Fibroblast of lung (primary cell): ENCODE data around the gene KRTAP3-2. TPM values are rescaled to one million over a fixed set of nuclear protein-coding genes. Genes with fewer than 3 reads are reported as not detected.
A peak's percentile ranks its signal among the peaks of the same experiment; 100 is the strongest.

ENCODE experiments used
- DNase-seq, 2 donors: peaks; one replicate each; pipeline versions ENCODE4 v3.0.0 to v3.0.0-alpha.2; 2010; ENCODE audit warnings: low read depth in 2 of 2
- H2AFZ ChIP-seq: 2 replicates; pipeline ENCODE4 v1.5.1; 2012; ENCODE audit warnings: low read length, control low read depth, inconsistent platforms
- H3K27ac ChIP-seq: 2 replicates; pipeline ENCODE4 v1.5.1; 2011; ENCODE audit warnings: low read length, control low read depth; ENCODE audit not compliant: insufficient read depth
- H3K27me3 ChIP-seq: 2 replicates; pipeline ENCODE4 v1.5.1; 2011; ENCODE audit warnings: mild to moderate bottlenecking, low read length; ENCODE audit not compliant: control insufficient read depth, insufficient read depth
- H3K36me3 ChIP-seq: 2 replicates; pipeline ENCODE4 v1.5.1; 2011; ENCODE audit warnings: low read length; ENCODE audit not compliant: control insufficient read depth, insufficient read depth
- H3K4me1 ChIP-seq: 2 replicates; pipeline ENCODE4 v1.5.1; 2011; ENCODE audit warnings: low read length; ENCODE audit not compliant: control insufficient read depth, insufficient read depth; ENCODE audit errors: extremely low read depth
- H3K4me2 ChIP-seq: 2 replicates; pipeline ENCODE4 v1.5.1; 2011; ENCODE audit warnings: low read length, control low read depth; ENCODE audit not compliant: insufficient read depth; ENCODE audit errors: extremely low read depth
- H3K4me3 ChIP-seq, 4 experiments: fragments of 200-600 bp in 1 of 4; sonication (generic) in 1 of 4; replicated peaks in 1 of 4; 2 replicates each; pipeline ENCODE4 v1.5.1; 2011 to 2016; ENCODE audit warnings: low read length in 4 of 4, low read depth in 3 of 4, mild to moderate bottlenecking in 3 of 4, control low read depth in 2 of 4, inconsistent platforms in 1 of 4, mixed read lengths in 1 of 4; ENCODE audit not compliant: insufficient read depth in 1 of 4; ENCODE audit errors: control extremely low read depth in 1 of 4
- H3K79me2 ChIP-seq: 2 replicates; pipeline ENCODE4 v1.5.1; 2012; ENCODE audit warnings: mild to moderate bottlenecking, low read length, inconsistent platforms; ENCODE audit not compliant: control insufficient read depth, insufficient read depth
- H3K9ac ChIP-seq: 2 replicates; pipeline ENCODE4 v1.5.1; 2011; ENCODE audit warnings: mild to moderate bottlenecking, low read length, control low read depth; ENCODE audit not compliant: insufficient read depth
- H3K9me3 ChIP-seq: 2 replicates; pipeline ENCODE4 v1.5.1; 2012; ENCODE audit warnings: low read depth, low read length; ENCODE audit not compliant: control insufficient read depth, insufficient read depth
- H4K20me1 ChIP-seq: 2 replicates; pipeline ENCODE4 v1.5.1; 2011; ENCODE audit warnings: low read length; ENCODE audit not compliant: control insufficient read depth, insufficient read depth; ENCODE audit errors: extremely low read depth
- EZH2 ChIP-seq: IDR thresholded peaks from 2 replicates; pipeline ENCODE4 v1.5.1; 2012; ENCODE audit warnings: low read length, control low read depth, mild to moderate bottlenecking; ENCODE audit errors: missing control alignments
- polyA plus RNA-seq, 2 donors: library from polyadenylated mRNA; depleted of rRNA in 1 of 2; stranded (reverse) in 1 of 2; unstranded in 1 of 2; fragments of >200 nt; gene quantifications; 2 replicates each; pipeline ENCODE4 v1.2.1, GENCODE V29; 2011 to 2012; ENCODE audit warnings: missing spikeins in 1 of 2
- total RNA-seq: library from RNA; depleted of rRNA; stranded (reverse); fragments of >200 nt; gene quantifications from 2 replicates; pipeline ENCODE4 v1.2.1, GENCODE V29; 2014
- TF ChIP-seq, protein P1 (sequence below), 2 donors: IDR thresholded peaks in 1 of 2; conservative IDR thresholded peaks in 1 of 2; 1 replicate in 1 of 2; 2 replicates in 1 of 2; pipeline ENCODE4 v1.5.1; 2011 to 2012; ENCODE audit warnings: low read length in 2 of 2, control low read depth in 1 of 2, inconsistent platforms in 1 of 2, low read depth in 1 of 2, mild to moderate bottlenecking in 1 of 2

The KRTAP3-2 gene
- total and polyA plus RNA-seq, 2 donors (not counting 1 experiment from before 2014, with no cell fraction given), result not detected

- no peak overlapping the region for H3K9ac ChIP-seq
- no peaks in the 10 kb centered on the region for H3K36me3 ChIP-seq
Measured at GRCh38 chr17:40962059-40962561, 37.6 kb downstream of the KRTAP3-2 start.

GRCh38 chr17:40961591-40961990 lies 38.1 kb downstream of the KRTAP3-2 start:
- no peak for DNase-seq
- Histone ChIP-seq H3K4me1 (peaks cover 10% of the 10 kb centered on the region), H2AFZ (no peak overlapping the region), H3K4me3 (no peak overlapping the region), H3K27ac (no peak overlapping the region), H3K9me3 (no peaks in the 10 kb centered on the region), H4K20me1 (no peaks in the 10 kb centered on the region), H3K9ac (no peak overlapping the region), H3K79me2 (no peaks in the 10 kb centered on the region), H3K36me3 (no peaks in the 10 kb centered on the region), H3K27me3 (no peaks in the 10 kb centered on the region), H3K4me2 (no peak overlapping the region)
- no peak for TF ChIP-seq EZH2
- TF ChIP-seq, protein P1, sequence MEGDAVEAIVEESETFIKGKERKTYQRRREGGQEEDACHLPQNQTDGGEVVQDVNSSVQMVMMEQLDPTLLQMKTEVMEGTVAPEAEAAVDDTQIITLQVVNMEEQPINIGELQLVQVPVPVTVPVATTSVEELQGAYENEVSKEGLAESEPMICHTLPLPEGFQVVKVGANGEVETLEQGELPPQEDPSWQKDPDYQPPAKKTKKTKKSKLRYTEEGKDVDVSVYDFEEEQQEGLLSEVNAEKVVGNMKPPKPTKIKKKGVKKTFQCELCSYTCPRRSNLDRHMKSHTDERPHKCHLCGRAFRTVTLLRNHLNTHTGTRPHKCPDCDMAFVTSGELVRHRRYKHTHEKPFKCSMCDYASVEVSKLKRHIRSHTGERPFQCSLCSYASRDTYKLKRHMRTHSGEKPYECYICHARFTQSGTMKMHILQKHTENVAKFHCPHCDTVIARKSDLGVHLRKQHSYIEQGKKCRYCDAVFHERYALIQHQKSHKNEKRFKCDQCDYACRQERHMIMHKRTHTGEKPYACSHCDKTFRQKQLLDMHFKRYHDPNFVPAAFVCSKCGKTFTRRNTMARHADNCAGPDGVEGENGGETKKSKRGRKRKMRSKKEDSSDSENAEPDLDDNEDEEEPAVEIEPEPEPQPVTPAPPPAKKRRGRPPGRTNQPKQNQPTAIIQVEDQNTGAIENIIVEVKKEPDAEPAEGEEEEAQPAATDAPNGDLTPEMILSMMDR (conservative IDR thresholded peaks at IDR 0.05 in 1 of 2, IDR thresholded peaks at IDR 0.05 in 1 of 2; ENCODE audit: low read depth in 1 of 2, low read length in 2 of 2), result no peak

More at GRCh38 chr17:40962059-40962561, 37.6 kb downstream of the KRTAP3-2 start:
- Histone ChIP-seq H4K20me1 (no peaks in the 10 kb centered on the region), H3K27me3 (no peaks in the 10 kb centered on the region), H3K27ac (no peak overlapping the region), H3K9me3 (no peaks in the 10 kb centered on the region), H3K4me3 (no peak overlapping the region), H2AFZ (no peak overlapping the region), H3K4me2 (no peak overlapping the region), H3K4me1 (peaks cover 9% of the 10 kb centered on the region), H3K79me2 (no peaks in the 10 kb centered on the region)
- no peak for DNase-seq
- TF ChIP-seq EZH2, result no peak
- TF ChIP-seq, protein P1 (conservative IDR thresholded peaks at IDR 0.05 in 1 of 2, IDR thresholded peaks at IDR 0.05 in 1 of 2; ENCODE audit: low read depth in 1 of 2, low read length in 2 of 2), result no peak

GRCh38 chr17:40960144-40960543 lies 39.6 kb downstream of the KRTAP3-2 start:
- peak overlapping the region; percentile 6 for H3K4me2 ChIP-seq
- DNase-seq, result peak in 1 of 2 donors; percentile 26

More at GRCh38 chr17:40960144-40960543, 39.6 kb downstream of the KRTAP3-2 start:
- no peaks in the 10 kb centered on the region for H3K36me3 ChIP-seq
- H3K9me3 ChIP-seq, result no peaks in the 10 kb centered on the region
- H3K9ac ChIP-seq, result no peak overlapping the region
- H3K79me2 ChIP-seq, result no peaks in the 10 kb centered on the region
- peak overlapping the region in 1 of 4 experiments; percentile 46 for H3K4me3 ChIP-seq
- peaks cover 13% of the 10 kb centered on the region for H3K4me1 ChIP-seq
- H3K27ac ChIP-seq, result no peak overlapping the region
- H4K20me1 ChIP-seq, result no peaks in the 10 kb centered on the region
- no peaks in the 10 kb centered on the region for H3K27me3 ChIP-seq
- peak overlapping the region; percentile 9 for H2AFZ ChIP-seq
- TF ChIP-seq EZH2, result no peak
- TF ChIP-seq, protein P1 (conservative IDR thresholded peaks at IDR 0.05 in 1 of 2, IDR thresholded peaks at IDR 0.05 in 1 of 2; ENCODE audit: low read depth in 1 of 2, low read length in 2 of 2), result no peak
